NK-92 treated with Interleukin-12 subunit alpha and Interleukin-12 subunit beta, amount 100 ng/mL, for 24 hours (cell line): ENCODE data around the gene ATG101.
"Not testable (repeated sequence)": the region's sequence is repeated elsewhere in the genome, so short reads cannot be mapped to it uniquely, and the experiment has no call there.

Experiments
- DNase-seq: peaks from one replicate; lab custom pipeline; 2025; lab: John Stamatoyannopoulos, UW

The ATG101 gene

GRCh38 chr12:52097045-52097666, 27.4 kb downstream of the ATG101 start:
- DNase-seq: no peak

- DNase-seq: not testable (repeated sequence)
These were observed 34.8 kb downstream of the ATG101 start for GRCh38 chr12:52104431-52105089.

DNA sequence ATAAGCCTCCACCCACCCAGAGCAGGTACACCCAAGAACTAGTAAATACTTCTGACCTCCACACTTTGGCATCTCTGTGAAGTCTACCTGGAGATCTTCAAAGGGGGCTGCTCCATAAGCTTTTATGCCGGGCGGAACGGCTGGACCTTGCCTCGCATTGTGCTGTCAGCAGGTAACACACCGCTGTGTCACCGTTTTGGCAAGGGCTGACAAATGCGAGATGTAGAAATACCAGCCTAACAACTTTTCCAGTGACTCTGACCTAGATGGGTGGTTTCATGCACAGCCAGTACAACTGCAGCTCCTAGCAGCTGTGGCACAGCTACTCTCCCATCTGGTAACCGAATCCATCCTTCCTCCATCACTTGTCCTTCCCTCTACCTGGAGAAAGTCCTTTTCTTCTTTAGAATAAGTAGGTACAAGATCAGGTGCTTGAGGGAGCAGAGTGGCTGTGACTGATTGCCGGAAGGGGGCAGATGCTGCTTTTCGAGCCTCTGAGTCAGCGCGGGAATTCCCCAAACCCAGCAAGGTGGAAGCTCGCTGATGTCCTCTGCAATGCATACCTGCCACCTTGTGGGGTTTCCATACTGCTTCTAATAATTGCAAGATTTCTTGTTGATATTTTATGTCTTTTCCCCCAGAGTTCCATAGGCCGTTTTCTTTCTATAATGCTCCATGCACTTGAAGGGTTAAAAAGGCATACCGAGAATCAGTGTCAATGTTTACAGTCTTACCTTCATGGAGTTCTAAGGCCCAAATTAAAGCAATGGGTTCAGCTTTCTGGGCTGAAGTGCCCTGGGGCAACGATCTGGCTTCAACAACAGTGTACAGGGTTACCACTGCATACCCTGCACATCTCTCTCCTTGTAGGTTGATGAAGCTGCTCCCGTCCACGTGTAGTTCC, 46.7 kb downstream of the ATG101 start:
- not testable (repeated sequence) for DNase-seq

GRCh38 chr12:52117806-52118475, 48.2 kb downstream of the ATG101 start:
- not testable (repeated sequence) for DNase-seq

DNA sequence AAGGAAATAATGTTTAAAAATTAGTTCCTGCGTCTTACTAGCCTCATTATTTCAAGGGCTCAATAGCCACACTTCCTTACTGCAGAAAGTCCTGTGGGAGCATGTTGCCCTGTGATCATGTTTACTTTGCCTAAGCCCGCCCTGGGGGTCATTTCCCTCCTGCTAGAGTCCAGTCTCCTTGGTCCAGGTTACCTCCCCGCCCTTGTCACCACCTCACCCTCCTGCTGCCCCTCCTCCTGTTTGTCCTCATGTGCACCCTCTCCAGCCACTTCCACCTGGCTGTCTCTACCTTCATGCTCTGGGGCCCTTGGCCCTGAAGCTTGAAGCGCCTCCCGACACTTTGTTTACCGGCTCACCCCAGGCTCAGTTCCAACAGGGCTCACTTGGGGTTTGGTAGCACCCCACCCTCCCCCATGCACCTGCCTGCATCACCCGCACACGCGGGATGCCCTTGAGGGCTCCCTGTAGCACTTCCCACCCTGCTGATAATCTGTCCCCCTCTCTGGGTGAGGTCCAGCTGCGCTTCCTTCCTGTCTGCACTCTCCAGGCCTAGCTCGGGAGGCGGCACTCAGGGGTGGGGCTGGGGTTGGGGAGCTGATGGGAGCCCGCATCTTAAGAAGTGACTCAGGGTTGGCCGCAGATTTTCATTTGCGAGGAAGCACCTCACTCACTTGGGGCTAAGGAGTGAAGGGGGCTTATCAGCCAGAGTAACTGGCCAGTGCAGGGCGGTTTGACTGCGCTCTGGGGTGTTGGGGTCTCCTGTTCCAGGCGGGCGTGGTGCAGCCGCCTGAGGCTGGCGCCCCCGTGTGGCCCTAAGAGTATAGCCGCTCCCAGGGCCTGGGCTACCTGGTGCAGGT, 49.8 kb downstream of the ATG101 start:
- DNase-seq: no peak

DNA sequence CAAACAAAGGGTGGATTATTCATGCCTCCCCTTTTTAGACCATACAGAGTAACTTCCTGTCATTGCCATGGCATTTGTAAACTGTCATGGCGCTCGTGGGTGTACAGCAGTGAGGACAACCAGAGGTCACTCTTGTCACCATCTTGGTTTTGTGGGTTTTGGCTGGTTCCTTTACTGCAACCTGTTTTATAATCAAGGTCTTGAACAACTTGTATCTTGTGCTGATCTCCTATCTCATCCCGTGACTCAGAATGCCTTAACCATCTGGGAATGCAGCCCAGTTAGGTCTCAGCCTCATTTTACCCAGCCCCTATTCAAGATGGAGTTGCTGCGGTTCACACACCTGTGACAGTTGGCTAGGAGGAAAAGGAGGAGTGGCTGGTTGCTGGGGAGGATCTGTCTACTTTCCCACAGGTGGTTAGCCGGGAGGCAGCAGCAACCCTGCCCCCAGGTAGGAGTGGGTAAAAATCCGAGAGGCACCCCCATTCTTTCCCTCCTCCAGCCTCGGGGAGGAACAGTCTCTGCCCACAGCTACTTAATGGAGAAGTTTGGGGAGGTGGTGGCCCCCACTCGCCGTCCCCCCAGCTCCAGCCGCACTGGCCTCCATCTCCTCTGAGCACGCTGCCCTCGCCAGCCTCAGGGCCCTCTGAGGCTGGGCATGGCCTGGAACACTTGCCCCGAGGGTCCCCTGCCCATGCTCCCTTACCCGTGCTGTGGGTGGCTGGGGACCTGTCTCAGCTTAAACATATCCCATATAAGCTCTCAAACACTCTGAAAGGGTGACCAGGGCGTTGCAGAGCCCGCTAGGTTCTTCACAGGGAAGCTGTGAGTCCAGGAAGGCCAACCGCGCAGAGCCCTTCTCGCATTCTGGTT, 51.4 kb downstream of the ATG101 start:
- no peak for DNase-seq

DNA sequence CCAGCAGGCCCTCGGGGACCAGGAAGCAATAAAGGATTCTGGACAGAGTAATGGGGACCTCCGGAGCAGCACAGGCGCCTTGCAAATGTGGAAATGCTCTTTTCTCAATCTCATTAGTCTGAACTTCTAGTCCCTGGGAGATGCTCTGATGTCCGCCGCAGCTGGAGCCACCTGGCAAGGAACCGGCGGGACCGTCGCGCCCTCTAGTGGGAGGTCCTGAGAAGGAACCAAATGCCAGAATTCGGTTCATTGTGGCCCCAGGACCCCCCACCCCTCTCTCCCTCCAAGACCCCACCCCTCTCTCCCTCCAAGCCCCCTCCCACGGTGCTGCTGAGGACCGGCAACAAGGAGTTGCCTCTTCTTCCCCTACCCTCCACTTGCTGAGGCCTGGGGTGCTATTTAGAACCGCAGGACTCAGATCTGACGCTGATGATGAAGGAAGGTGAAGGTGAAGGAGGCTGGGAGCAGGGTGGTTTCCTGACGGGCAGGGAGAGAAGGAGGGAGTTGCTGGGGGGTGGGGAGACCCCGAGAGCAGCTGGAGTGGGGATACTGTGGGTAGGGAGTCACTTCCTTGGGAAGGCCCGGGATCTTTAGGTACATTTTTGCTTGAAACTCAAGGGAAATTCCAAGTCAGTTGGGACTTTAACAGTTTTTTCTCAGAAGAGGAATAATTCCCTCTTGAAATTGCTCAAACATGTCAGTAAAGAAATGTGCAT, 52.2 kb downstream of the ATG101 start:
- DNase-seq: peak; percentile 38

GRCh38 chr12:52122540-52122871, 52.7 kb downstream of the ATG101 start:
- DNase-seq: no peak

- DNase-seq: no peak
These were observed 53.1 kb downstream of the ATG101 start for GRCh38 chr12:52122904-52123303.

DNA sequence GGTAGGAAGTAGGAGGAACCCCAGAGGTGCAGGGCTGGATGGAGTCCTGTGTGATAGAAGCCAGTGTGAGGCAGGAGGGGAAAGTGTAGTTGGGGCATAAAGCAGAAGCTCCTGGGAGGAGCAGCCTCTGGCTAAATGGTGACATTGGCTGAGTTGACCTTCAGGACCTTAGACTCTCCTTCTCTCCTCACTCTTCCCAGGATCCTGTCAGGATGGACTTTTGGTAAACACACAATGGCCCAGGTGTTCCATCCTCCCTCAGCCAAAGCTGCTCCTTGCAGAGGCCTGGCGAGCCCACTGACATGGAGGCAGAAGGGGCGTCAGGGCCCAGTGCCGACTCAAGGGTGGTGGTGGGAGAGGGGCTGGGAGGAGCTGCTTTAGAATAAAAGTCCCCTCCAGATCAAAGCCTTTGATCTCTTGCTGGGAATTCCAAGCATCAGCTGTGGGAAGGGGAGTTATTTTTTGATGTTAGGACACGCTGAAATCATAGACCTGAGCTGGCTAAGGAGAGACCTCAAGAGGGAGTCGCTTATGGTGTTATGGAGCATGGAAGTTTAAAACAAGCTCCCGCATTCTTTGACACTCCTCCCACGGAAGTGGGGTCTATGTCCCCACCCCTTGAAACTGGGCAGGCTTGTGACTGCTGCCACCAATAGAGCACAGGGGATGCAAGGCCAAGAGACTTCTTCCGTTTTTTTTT, 53.9 kb downstream of the ATG101 start:
- no peak for DNase-seq

DNA sequence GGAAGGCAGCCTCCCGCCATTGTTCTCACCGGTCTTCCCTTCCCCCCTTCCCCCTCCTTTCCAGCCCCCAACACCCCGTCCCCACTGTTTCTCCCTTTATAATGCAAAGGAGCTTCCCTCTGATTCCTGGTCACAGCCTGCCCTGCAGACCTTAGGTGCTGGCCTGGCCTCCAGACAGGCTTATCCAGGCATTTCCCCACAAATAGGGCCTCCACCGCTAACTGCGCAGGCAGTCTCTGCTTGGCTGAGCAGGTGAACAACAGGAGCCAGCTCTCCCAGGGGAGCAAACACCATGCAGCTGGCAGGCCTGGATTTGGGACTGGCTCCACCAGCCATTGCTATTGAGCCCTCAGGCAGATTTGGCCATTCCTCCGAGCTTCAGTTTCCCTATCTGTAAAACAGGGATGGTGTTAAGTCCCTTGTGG, 55.7 kb downstream of the ATG101 start:
- DNase-seq: no peak

GRCh38 chr12:52126050-52126604, 56.3 kb downstream of the ATG101 start:
- DNase-seq: no peak
